ENCODE results near the gene PRPH2. TPM values are rescaled to one million over a fixed set of nuclear protein-coding genes. Genes with fewer than 3 reads are reported as not detected.
A peak's percentile ranks its signal among the peaks of the same experiment; 100 is the strongest.

Gene PRPH2
- total RNA-seq, 1 donor, result 2.6 TPM

DNA sequence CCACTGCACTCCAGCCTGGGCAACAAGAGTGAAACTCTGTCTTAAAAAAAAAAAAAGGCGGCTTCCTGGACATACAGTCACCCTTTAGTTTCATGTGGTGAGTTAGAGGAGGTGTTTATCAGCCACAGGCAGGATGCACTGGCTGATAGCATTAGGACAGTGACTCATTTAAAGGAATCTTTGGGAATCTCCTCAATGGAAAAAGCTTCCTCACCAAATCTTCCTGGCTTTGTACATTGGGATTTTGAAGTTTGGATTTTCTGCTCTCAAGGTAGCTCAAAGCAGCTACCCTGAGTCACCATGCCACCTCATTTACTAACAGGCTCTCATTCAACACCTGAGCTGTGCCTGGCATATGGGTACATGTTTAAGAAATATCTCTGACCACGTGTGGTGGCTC is 20.2 kb downstream of the PRPH2 start:
- TF ChIP-seq, protein P1, sequence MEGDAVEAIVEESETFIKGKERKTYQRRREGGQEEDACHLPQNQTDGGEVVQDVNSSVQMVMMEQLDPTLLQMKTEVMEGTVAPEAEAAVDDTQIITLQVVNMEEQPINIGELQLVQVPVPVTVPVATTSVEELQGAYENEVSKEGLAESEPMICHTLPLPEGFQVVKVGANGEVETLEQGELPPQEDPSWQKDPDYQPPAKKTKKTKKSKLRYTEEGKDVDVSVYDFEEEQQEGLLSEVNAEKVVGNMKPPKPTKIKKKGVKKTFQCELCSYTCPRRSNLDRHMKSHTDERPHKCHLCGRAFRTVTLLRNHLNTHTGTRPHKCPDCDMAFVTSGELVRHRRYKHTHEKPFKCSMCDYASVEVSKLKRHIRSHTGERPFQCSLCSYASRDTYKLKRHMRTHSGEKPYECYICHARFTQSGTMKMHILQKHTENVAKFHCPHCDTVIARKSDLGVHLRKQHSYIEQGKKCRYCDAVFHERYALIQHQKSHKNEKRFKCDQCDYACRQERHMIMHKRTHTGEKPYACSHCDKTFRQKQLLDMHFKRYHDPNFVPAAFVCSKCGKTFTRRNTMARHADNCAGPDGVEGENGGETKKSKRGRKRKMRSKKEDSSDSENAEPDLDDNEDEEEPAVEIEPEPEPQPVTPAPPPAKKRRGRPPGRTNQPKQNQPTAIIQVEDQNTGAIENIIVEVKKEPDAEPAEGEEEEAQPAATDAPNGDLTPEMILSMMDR (IDR thresholded peaks at IDR 0.05; ENCODE audit: insufficient read depth, low read depth, low read length), result no peak
- no peak overlapping the region for H3K4me3 ChIP-seq (ENCODE audit: low read depth, low read length)
- peak; percentile 89 for DNase-seq (ENCODE audit: low read depth)

DNA sequence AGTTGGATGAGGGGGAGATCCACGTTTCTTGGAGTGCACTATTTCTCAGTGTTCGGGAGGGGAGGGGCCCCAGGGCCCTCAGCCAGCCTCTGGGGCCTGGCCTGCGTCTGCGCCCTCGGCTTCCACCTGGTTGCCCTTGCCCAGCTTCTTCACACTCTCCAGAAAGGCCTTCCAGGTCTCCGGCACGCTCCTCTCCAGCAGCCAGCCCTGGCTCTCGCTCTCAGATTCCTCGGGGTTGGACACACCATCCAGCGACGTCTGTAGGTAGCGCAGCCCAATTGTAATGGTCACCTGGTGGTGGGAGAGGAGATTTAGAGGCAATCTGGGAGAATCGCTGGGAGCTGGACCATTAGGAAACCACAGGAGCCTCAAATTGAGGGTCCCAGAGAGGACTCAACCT is 24.2 kb downstream of the PRPH2 start:
- TF ChIP-seq, protein P1 (IDR thresholded peaks at IDR 0.05; ENCODE audit: insufficient read depth, low read depth, low read length), result no peak
- no peak for DNase-seq (ENCODE audit: low read depth)
- H3K4me3 ChIP-seq (ENCODE audit: low read depth, low read length), result no peak overlapping the region

DNA sequence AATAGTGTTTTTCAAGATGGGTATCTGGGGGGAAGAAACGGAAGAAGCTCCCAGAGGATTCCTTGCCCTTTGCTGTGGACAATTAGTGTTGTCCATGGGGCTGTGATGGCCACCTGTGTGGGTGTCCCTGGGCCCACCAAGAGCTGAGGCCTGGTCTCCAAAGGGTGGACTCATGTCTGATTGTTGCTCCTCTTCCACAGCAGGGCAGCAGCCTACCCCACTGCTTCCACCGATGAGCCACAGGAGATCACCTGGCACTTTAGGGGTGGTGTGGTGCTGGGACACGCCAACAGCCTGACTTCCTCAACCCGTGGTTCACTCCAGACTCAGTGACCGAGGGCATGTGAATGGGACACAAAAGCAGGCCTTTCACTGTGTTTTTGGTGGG is 25.1 kb downstream of the PRPH2 start:
- H3K4me3 ChIP-seq (ENCODE audit: low read depth, low read length), result no peak overlapping the region
- TF ChIP-seq, protein P1 (IDR thresholded peaks at IDR 0.05; ENCODE audit: insufficient read depth, low read depth, low read length), result no peak
- no peak for DNase-seq (ENCODE audit: low read depth)

DNA sequence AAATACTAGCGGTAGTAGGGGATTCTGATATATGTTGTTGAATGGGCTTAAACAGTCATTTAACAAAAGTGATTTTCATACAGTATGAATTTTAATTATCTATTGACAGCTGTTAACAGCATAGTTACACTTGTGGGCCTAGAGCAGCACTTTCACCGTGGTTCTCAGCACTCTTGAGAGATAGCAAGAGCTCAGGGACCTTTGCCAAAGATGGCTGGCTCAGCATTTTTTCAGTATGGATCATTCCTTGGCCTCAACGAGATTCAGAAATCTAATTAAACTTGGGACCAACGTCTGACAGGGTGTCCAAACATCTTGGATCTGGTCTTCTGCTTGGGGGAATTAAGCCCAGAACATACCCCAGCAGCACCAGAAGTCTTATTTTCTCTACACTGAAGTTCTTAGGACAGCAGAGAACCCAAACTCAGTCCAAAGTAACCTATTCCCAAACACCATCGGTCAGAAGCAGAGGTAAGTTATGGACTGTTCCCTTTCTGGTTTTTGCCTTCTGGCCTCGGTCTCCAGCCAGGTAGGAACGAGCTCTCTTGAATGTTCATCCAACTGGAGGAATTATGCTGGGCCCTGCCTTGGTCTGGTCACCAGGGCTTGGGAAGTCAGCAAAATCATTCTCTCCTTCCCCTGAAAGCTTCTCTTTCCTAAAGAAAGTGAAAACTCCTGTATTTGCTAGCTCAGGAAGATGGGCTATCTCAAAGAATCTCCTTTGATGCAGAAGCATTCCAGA is 25.7 kb downstream of the PRPH2 start:
- TF ChIP-seq, protein P1 (IDR thresholded peaks at IDR 0.05; ENCODE audit: insufficient read depth, low read depth, low read length), result no peak
- H3K4me3 ChIP-seq (ENCODE audit: low read depth, low read length), result no peak overlapping the region
- peak; percentile 30 for DNase-seq (ENCODE audit: low read depth)

DNA sequence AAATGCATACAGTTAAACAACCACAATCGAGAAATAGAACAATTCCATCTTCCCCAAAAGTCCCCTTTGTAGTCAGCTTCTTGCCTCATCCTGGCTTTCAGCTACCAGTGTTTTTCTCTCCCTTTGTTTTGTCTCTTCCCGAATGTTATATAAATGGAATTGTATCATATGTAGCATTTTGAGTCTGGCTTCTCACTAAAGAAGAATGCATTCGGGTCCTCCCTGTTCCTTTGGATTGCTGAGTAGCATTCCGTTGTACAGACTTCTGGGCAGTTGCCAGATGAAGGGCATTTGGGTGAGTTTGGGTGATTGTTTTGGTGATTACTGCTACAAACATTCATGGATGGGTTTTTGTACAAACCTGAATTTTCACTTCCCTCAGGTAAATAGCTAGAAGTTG is 27.8 kb downstream of the PRPH2 start:
- peak; percentile 30 for DNase-seq (ENCODE audit: low read depth)
- TF ChIP-seq, protein P1 (IDR thresholded peaks at IDR 0.05; ENCODE audit: insufficient read depth, low read depth, low read length), result no peak
- H3K4me3 ChIP-seq (ENCODE audit: low read depth, low read length), result no peak overlapping the region

DNA sequence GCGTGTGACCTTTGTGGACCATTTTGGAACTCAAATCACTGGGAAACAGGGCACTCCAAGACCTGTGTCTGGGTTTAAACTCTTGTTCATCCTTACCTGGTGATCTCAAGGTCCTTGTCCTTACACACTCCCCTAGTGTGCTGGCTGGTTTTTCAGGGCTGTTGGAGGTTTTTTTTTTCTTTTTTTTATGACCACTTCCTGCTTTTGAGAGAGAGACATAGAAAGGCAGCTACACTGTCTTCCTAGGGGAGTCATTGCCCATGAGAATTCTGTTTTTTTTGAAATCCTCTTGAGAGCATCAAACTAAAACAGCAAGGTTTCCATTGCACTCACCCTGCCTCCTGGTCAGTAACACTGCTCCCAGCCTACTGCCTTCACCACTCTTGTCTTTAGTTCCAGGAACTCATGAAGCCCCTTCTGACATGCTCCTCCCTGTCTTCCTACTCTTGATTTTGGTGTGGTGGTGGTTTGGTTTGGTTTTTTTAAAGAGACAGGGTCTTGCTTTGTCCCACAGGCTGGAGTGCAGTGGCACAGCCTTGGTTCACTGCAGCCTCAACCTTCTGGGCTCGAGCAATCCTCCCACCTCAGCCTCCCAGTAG is 28.6 kb downstream of the PRPH2 start:
- TF ChIP-seq, protein P1 (IDR thresholded peaks at IDR 0.05; ENCODE audit: insufficient read depth, low read depth, low read length), result no peak
- no peak for DNase-seq (ENCODE audit: low read depth)

More for the DNA sequence above, 28.6 kb downstream of the PRPH2 start:
- H3K4me3 ChIP-seq (ENCODE audit: low read depth, low read length), result no peak overlapping the region

Data from fibroblast of villous mesenchyme (primary cell).